GM18505 (cell line): ENCODE measurements around the gene N4BP2.
"Not testable (repeated sequence)": the region's sequence is repeated elsewhere in the genome, so short reads cannot be mapped to it uniquely, and the experiment has no call there.

Experiments
- ATAC-seq: cut with Tn5 transposase; IDR thresholded peaks from one replicate; pipeline ENCODE4 v1.9.1; 2021; ENCODE audit not compliant: unreplicated experiment
- POLR2A ChIP-seq: IDR thresholded peaks from 4 replicates; pipeline ENCODE4 v1.6.1; 2011; ENCODE audit warnings: borderline replicate concordance; ENCODE audit not compliant: insufficient read depth, insufficient read length; ENCODE audit errors: extremely low read depth

Gene N4BP2

GRCh38 chr4:40055863-40056715 lies 561 bp upstream of the N4BP2 start:
- peak; percentile 55 for TF ChIP-seq POLR2A
- ATAC-seq, result peak; percentile 22

GRCh38 chr4:40057586-40058091 lies 989 bp downstream of the N4BP2 start:
- TF ChIP-seq POLR2A, result no peak
- peak; percentile 52 for ATAC-seq

DNA sequence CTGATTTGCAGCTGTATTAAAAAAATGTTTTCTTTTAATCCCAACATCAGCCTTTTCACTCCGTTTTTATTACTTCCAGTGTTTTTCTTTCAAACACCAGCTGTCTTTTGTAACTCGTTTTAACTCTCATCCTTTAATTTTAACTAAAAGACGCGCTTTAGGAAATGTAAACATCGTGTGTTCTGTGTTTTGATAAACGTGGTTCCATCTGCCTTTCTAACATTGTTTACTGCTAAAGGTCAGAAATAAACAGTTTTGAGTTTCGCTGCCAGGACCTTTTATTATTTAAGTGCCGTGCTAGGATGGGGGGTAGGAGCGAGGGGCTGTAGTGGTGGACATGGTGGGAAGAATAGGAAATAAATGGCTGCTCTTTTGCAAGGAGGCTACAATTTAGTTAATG lies 1.5 kb downstream of the N4BP2 start:
- TF ChIP-seq POLR2A, result no peak
- ATAC-seq, result no peak

DNA sequence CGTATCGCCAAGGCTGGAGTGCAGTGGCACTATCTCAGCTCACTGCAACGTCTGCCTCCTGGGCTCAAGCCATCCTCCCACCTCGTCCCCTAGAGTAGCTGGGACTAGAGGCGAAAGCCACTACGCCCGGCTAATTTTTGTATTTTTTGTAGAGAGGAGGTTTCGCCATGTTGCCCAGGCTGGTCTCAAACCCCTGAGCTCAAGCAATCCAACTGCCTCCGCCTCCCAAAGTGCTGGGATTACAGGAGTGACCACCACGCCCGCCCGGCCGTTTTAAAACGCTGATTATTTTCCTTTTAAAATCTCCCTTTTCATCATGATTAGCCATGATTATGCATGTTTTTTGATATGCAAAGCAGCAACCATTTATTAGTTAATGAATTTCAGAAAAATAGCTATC lies 2.2 kb downstream of the N4BP2 start:
- TF ChIP-seq POLR2A, result no peak
- no peak for ATAC-seq

- no peak for ATAC-seq
- TF ChIP-seq POLR2A, result no peak
These were observed 2.7 kb downstream of the N4BP2 start for GRCh38 chr4:40059362-40059761.

DNA sequence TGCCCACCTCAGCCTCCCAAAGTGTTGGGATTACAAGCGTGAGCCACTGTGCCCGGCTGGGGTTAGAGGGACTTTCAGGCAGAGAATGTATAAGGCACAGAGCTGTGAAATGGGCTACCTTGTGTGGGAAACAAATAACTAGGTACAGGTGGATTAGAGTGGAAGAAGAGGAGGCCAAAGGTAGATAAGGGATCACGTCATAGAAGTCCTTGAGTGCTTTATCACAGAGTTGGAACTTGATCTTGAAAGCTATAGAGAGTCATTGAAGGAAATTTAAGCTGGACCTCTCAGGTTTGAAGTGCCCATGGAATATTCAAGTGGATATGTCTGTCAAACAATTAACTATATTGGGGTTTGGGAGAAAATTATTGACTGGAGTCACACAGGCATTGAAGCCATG lies 8.4 kb downstream of the N4BP2 start:
- no peak for TF ChIP-seq POLR2A
- ATAC-seq, result no peak

GRCh38 chr4:40066651-40067050 lies 10.0 kb downstream of the N4BP2 start:
- no peak for TF ChIP-seq POLR2A
- no peak for ATAC-seq

DNA sequence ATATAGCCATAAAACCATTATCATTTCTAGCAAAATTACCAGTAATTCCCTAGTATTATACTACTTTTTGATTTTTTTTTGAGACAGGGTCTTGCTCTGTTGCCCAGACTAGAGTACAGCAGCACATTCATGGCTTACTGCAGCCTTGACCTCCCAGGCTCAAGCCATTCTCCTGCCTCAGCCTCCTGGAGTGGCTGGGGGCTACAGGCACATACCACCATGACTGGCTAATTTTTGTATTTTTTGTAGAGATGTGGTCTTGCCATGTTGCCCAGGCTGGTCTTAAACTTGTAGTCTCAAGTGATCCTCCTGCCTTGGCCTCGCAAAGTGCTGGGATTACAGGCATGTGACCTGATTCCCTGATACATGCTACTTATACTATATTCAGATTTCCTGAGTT lies 13.7 kb downstream of the N4BP2 start:
- TF ChIP-seq POLR2A, result no peak
- ATAC-seq, result no peak

DNA sequence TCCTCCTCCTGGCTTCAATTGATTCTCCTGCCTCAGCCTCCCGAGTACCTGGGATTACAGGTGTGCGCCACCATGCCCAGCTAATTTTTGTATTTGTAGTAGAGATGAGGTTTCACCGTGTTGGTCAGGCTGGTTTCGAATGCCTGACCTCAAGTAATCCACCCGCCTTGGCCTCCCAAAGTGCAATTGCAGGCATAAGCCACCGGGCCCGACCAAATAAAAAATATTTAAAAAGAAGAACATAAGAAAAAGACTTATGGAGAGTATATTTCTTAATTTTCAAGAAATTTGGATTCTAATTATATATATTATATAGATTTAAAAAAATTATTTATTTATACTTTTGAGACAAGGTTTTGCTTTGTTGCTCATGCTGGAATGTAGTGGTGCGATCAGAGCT lies 29.8 kb downstream of the N4BP2 start:
- TF ChIP-seq POLR2A, result no peak
- no peak for ATAC-seq

DNA sequence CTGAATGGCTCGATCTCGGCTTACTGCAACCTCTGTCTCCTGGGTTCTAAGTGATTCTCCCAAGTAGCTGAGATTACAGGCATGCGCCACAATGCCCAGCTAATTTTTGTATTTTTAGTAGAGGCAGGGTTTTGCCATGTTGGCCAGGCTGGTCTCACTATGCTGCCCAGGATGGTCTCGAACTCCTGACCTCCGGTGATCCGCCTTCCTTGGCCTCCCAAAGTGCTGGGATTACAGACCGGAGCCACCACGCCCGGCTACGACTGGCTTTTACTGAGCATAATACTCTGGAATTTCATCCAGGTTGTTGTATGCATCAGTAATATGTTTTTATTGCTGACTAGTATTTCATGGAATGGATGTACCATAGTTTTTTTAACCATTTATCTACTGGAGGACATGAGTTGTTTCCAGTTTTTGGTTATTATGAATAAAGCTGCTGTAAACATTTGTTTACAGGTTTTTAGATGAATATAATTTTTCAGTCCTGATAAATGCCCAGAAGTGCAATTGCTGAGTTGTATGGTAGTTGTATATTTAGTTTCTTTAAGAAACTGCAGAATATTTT lies 31.2 kb downstream of the N4BP2 start:
- TF ChIP-seq POLR2A, result no peak
- ATAC-seq, result no peak

GRCh38 chr4:40093400-40093799 lies 36.8 kb downstream of the N4BP2 start:
- ATAC-seq, result not testable (repeated sequence)

DNA sequence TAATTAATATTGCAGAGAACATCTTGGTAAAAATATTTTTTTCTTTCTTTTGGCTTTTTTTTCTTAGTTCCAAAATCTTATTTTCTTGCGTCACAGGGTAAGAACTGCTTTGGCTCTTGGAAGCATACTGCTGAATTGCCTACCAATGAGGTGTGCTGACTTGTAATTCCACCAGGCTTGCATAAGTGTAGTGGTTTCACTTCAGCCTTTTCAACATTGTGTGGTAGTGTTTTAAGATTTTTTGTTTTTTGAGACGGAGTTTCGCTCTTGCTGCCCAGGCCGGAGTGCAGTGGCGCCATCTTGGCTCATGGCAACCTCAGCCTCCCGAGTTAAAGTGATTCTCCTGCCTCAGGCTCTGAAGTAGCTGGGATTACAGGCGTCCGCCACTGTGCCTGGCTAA lies 42.4 kb downstream of the N4BP2 start:
- ATAC-seq, result no peak
- TF ChIP-seq POLR2A, result no peak

DNA sequence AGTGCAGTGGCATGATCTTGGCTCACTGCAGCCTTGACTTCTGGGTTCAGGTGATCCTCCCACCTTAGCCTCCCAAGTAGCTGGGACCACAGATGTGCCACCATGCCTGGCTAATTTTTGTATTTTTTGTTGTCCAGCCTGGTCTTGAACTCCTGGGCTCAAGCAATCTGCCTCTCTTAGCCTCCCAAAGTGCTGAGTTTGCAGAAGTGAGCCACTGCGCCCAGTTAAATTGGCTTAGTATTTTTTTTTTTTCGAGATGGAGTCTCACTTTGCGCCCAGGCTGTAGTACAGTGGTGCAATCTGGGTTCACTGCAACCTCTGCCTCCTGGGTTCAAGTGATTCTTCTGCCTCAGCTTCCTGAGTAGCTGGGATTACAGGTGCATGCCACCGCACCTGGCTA lies 50.5 kb downstream of the N4BP2 start:
- not testable (repeated sequence) for ATAC-seq

- no peak for ATAC-seq
- no peak for TF ChIP-seq POLR2A
These were observed 55.6 kb downstream of the N4BP2 start for GRCh38 chr4:40112027-40112792.
